Measurements from ENCODE around the gene TEKT2. TPM values are rescaled to one million over a fixed set of nuclear protein-coding genes. Genes with fewer than 3 reads are reported as not detected.

TEKT2 gene
- total and polyA plus RNA-seq, 2 of the 8 experiments (the other 6 are each of a cell fraction or from before 2014, with no cell fraction given), result 1.6 to 1.7 TPM

GRCh38 chr1:36034692-36035091 lies 49.2 kb upstream of the TEKT2 start:
- Histone ChIP-seq H4K20me1 (replicated peaks in 1 of 2; ENCODE audit: control insufficient read depth in 1 of 2, insufficient read depth in 2 of 2, low read length in 2 of 2) (no peaks in the 10 kb centered on the region), H2BK120ac (replicated peaks; ENCODE audit: low read depth, low read length) (no peak overlapping the region), H3K23ac (ENCODE audit: insufficient read length) (no peak overlapping the region), H2AFZ (ENCODE audit: low read length) (no peak overlapping the region), H2BK5ac (ENCODE audit: low read depth, low read length) (no peak overlapping the region), H2BK20ac (ENCODE audit: low read length) (no peak overlapping the region), H3K27ac (ENCODE audit: low read depth, low read length) (no peak overlapping the region), H3K56ac (replicated peaks; ENCODE audit: insufficient read length, low read depth, low read length) (no peak overlapping the region), H4K91ac (replicated peaks; ENCODE audit: insufficient read length, low read length) (no peak overlapping the region), H3K4me1 (replicated peaks in 1 of 4; ENCODE audit: control insufficient read depth in 3 of 4, insufficient read depth in 4 of 4, low read length in 3 of 4) (no peaks in the 10 kb centered on the region), H4K8ac (ENCODE audit: extremely low read depth, insufficient read depth, low read length) (no peak overlapping the region), H3K9me3 (ENCODE audit: insufficient read depth in 2 of 2, low read depth in 1 of 2, low read length in 1 of 2) (no peaks in the 10 kb centered on the region), H2BK15ac (ENCODE audit: low read length) (no peak overlapping the region), H4K5ac (ENCODE audit: insufficient read length, low read depth, low read length) (no peak overlapping the region), H3K79me2 (ENCODE audit: control insufficient read depth in 1 of 2, insufficient read depth in 2 of 2, low read length in 2 of 2) (no peaks in the 10 kb centered on the region), H3K4me3 (ENCODE audit: extremely low read depth in 1 of 4, insufficient read depth in 2 of 4, low read depth in 3 of 4, low read length in 4 of 4) (no peak overlapping the region), H3K79me1 (ENCODE audit: low read depth, low read length) (no peaks in the 10 kb centered on the region), H3K18ac (ENCODE audit: extremely low read depth, low read length) (no peak overlapping the region), H2AK5ac (ENCODE audit: low read depth, low read length) (no peak overlapping the region), H3K9ac (replicated peaks in 1 of 4; ENCODE audit: extremely low read depth in 1 of 4, low read depth in 3 of 4, low read length in 3 of 4) (no peak overlapping the region), H3K36me3 (ENCODE audit: control insufficient read depth in 2 of 4, insufficient read depth in 4 of 4, low read length in 3 of 4) (peaks cover 0 to 9% (median under 1%) of the 10 kb centered on the region in 4 experiments; a peak in 4 of 8 replicates), H3K23me2 (ENCODE audit: low read depth, low read length) (no peaks in the 10 kb centered on the region), H3K4me2 (ENCODE audit: insufficient read depth in 1 of 2, low read depth in 2 of 2, low read length in 2 of 2) (no peak overlapping the region), H2BK12ac (ENCODE audit: low read depth, low read length) (no peak overlapping the region), H3K14ac (ENCODE audit: insufficient read length) (no peak overlapping the region), H3K27me3 (replicated peaks in 1 of 4; ENCODE audit: control insufficient read depth in 3 of 4, extremely low read depth in 1 of 4, insufficient read depth in 3 of 4, low read length in 3 of 4) (no peaks in the 10 kb centered on the region), H3K4ac (replicated peaks; ENCODE audit: insufficient read length, low read depth, low read length) (no peak overlapping the region)
- ChIA-PET POLR2A (ENCODE audit: partially characterized antibody) (no interaction called here), CTCF (ENCODE audit: partially characterized antibody) (no interaction called here)
- FAIRE-seq (no peak), DNase-seq (ENCODE audit: low read depth in 1 of 2, low spot score in 2 of 2) (no peak)
- TF ChIP-seq KDM1A (IDR thresholded peaks at IDR 0.05; ENCODE audit: borderline replicate concordance, low read length), result no peak
- no peak for TF ChIP-seq MAFK (IDR thresholded peaks at IDR 0.05; ENCODE audit: low read depth, low read length)
- TF ChIP-seq NANOG (IDR thresholded peaks at IDR 0.05; ENCODE audit: insufficient read depth, low read depth, low read length, poor library complexity, severe bottlenecking), result no peak
- no peak for TF ChIP-seq ATF3 (IDR thresholded peaks at IDR 0.05; ENCODE audit: insufficient read depth, low read depth, low read length)
- no peak for TF ChIP-seq MAX (IDR thresholded peaks at IDR 0.05)
- no peak for TF ChIP-seq EGR1 (IDR thresholded peaks at IDR 0.05; ENCODE audit: borderline replicate concordance, low read depth, low read length)
